GM12891 (cell line): ENCODE results near the gene PDE1A.
A peak's percentile ranks its signal among the peaks of the same experiment; 100 is the strongest.

Experiments
- DNase-seq: peaks from one replicate; pipeline ENCODE4 v3.0.0; 2011; ENCODE audit warnings: low spot score; ENCODE audit not compliant: insufficient read length
- FAIRE-seq: peaks from 2 replicates; lab custom pipeline; 2011; peaks lifted over from hg19 to GRCh38; lab: Jason Lieb, UNC
- PAX5 ChIP-seq: IDR thresholded peaks from 2 replicates; pipeline ENCODE4 v1.6.1; 2011; ENCODE audit warnings: low read length, moderate library complexity, mild to moderate bottlenecking; ENCODE audit not compliant: insufficient read depth, severe bottlenecking
- POLR2A ChIP-seq: IDR thresholded peaks from 2 replicates; pipeline ENCODE4 v1.6.1; 2011; ENCODE audit warnings: low read depth, low read length, control low read depth
- POLR2AphosphoS5 ChIP-seq: IDR thresholded peaks from 2 replicates; pipeline ENCODE4 v1.6.1; 2011; ENCODE audit warnings: low read depth, low read length, control low read depth
- POU2F2 ChIP-seq: IDR thresholded peaks from 2 replicates; pipeline ENCODE4 v1.6.1; 2011; ENCODE audit warnings: low read depth, mild to moderate bottlenecking, control low read depth, low read length, moderate library complexity
- SPI1 ChIP-seq: IDR thresholded peaks from 2 replicates; pipeline ENCODE4 v1.6.1; 2011; ENCODE audit warnings: low read depth, low read length, control low read depth
- TAF1 ChIP-seq: IDR thresholded peaks from 2 replicates; pipeline ENCODE4 v1.6.1; 2011; ENCODE audit warnings: low read depth, low read length, control low read depth

The PDE1A gene

GRCh38 chr2:182261860-182262387 lies 164.9 kb downstream of the PDE1A start:
- DNase-seq (no peak), FAIRE-seq (no peak)
- TF ChIP-seq POLR2AphosphoS5: no peak
- TF ChIP-seq POU2F2: no peak
- TF ChIP-seq TAF1: no peak
- TF ChIP-seq POLR2A: no peak
- TF ChIP-seq PAX5: no peak
- TF ChIP-seq SPI1: no peak

GRCh38 chr2:182259629-182260150 lies 167.1 kb downstream of the PDE1A start:
- TF ChIP-seq TAF1 (no peak), POU2F2 (no peak), POLR2AphosphoS5 (no peak), SPI1 (no peak), POLR2A (no peak), PAX5 (no peak)
- DNase-seq: no peak
- no peak for FAIRE-seq

GRCh38 chr2:182252534-182252933 lies 174.3 kb downstream of the PDE1A start:
- DNase-seq (no peak), FAIRE-seq (no peak)
- no peak for TF ChIP-seq POLR2AphosphoS5
- no peak for TF ChIP-seq PAX5
- TF ChIP-seq POU2F2: no peak
- no peak for TF ChIP-seq TAF1
- no peak for TF ChIP-seq SPI1
- no peak for TF ChIP-seq POLR2A

GRCh38 chr2:182248898-182249297 lies 177.9 kb downstream of the PDE1A start:
- FAIRE-seq (no peak), DNase-seq (no peak)
- TF ChIP-seq TAF1 (no peak), SPI1 (no peak), PAX5 (no peak), POLR2AphosphoS5 (no peak), POLR2A (no peak), POU2F2 (no peak)

GRCh38 chr2:182248362-182248761 lies 178.5 kb downstream of the PDE1A start:
- DNase-seq: no peak
- no peak for FAIRE-seq
- no peak for TF ChIP-seq POLR2AphosphoS5
- no peak for TF ChIP-seq POU2F2
- TF ChIP-seq TAF1: no peak
- TF ChIP-seq PAX5: no peak
- no peak for TF ChIP-seq POLR2A
- no peak for TF ChIP-seq SPI1

- FAIRE-seq: no peak
- DNase-seq: no peak
- TF ChIP-seq PAX5: no peak
- TF ChIP-seq POU2F2: no peak
- no peak for TF ChIP-seq POLR2A
- TF ChIP-seq TAF1: no peak
- no peak for TF ChIP-seq POLR2AphosphoS5
- no peak for TF ChIP-seq SPI1
Observed at GRCh38 chr2:182247831-182248230, 179.0 kb downstream of the PDE1A start.

GRCh38 chr2:182245963-182246362 lies 180.9 kb downstream of the PDE1A start:
- FAIRE-seq (no peak), DNase-seq (no peak)
- TF ChIP-seq PAX5: no peak
- peak; percentile 91 for TF ChIP-seq SPI1

GRCh38 chr2:182242609-182243008 lies 184.2 kb downstream of the PDE1A start:
- FAIRE-seq (no peak), DNase-seq (no peak)
- no peak for TF ChIP-seq TAF1
- TF ChIP-seq PAX5: no peak
- no peak for TF ChIP-seq POLR2AphosphoS5
- TF ChIP-seq SPI1: no peak
- TF ChIP-seq POLR2A: no peak
- TF ChIP-seq POU2F2: no peak

- DNase-seq: no peak
- TF ChIP-seq SPI1 (no peak), POLR2AphosphoS5 (no peak), POLR2A (no peak), TAF1 (no peak), PAX5 (no peak), POU2F2 (no peak)
- no peak for FAIRE-seq
Observed at GRCh38 chr2:182241936-182242335, 184.9 kb downstream of the PDE1A start.
